T-helper 2 cell treated with Interferon-gamma antibody and Interleukin-4, amounts not matched to agents 5 μg/mL and 100 μg/mL, for 36 hours (primary cell): ENCODE measurements around the gene SV2C.
"Not testable (repeated sequence)": the region's sequence is repeated elsewhere in the genome, so short reads cannot be mapped to it uniquely, and the experiment has no call there.

ENCODE experiments used
- DNase-seq: peaks from one replicate; pipeline ENCODE4 v3.0.0; 2021; ENCODE audit warnings: low spot score
- H3K27ac Mint-ChIP-seq: one replicate; pipeline ENCODE4 v1.8.0; 2021; ENCODE audit warnings: mild to moderate bottlenecking, mixed read lengths
- H3K27me3 Mint-ChIP-seq: one replicate; pipeline ENCODE4 v1.8.0; 2021; ENCODE audit warnings: low read depth, mixed read lengths
- H3K36me3 Mint-ChIP-seq: one replicate; pipeline ENCODE4 v1.8.0; 2021; ENCODE audit warnings: low read depth, mixed read lengths
- H3K4me1 Mint-ChIP-seq: one replicate; pipeline ENCODE4 v1.8.0; 2021; ENCODE audit warnings: low read depth, mixed read lengths
- H3K4me3 Mint-ChIP-seq: one replicate; pipeline ENCODE4 v1.8.0; 2022; ENCODE audit warnings: mild to moderate bottlenecking, moderate library complexity, mixed read lengths
- H3K9me3 Mint-ChIP-seq: one replicate; pipeline ENCODE4 v1.8.0; 2021; ENCODE audit warnings: mixed read lengths

Gene SV2C, protein sequence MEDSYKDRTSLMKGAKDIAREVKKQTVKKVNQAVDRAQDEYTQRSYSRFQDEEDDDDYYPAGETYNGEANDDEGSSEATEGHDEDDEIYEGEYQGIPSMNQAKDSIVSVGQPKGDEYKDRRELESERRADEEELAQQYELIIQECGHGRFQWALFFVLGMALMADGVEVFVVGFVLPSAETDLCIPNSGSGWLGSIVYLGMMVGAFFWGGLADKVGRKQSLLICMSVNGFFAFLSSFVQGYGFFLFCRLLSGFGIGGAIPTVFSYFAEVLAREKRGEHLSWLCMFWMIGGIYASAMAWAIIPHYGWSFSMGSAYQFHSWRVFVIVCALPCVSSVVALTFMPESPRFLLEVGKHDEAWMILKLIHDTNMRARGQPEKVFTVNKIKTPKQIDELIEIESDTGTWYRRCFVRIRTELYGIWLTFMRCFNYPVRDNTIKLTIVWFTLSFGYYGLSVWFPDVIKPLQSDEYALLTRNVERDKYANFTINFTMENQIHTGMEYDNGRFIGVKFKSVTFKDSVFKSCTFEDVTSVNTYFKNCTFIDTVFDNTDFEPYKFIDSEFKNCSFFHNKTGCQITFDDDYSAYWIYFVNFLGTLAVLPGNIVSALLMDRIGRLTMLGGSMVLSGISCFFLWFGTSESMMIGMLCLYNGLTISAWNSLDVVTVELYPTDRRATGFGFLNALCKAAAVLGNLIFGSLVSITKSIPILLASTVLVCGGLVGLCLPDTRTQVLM

GRCh38 chr5:76082772-76083554, at the start of gene SV2C:
Gene SV2C (plus strand): TSS chr5:76083383. CDS start chr5:76131751, 48,368 bp downstream.
- peak; percentile 44 for DNase-seq
- Mint-ChIP-seq H3K27me3 (peaks cover 84% of the 10 kb centered on the region), H3K9me3 (no peaks in the 10 kb centered on the region), H3K4me3 (peak within 1 kb of the TSS; percentile 75), H3K4me1 (peaks cover 12% of the 10 kb centered on the region), H3K36me3 (no peaks in the 10 kb centered on the region), H3K27ac (peak within 1 kb of the TSS; percentile 35)

DNA sequence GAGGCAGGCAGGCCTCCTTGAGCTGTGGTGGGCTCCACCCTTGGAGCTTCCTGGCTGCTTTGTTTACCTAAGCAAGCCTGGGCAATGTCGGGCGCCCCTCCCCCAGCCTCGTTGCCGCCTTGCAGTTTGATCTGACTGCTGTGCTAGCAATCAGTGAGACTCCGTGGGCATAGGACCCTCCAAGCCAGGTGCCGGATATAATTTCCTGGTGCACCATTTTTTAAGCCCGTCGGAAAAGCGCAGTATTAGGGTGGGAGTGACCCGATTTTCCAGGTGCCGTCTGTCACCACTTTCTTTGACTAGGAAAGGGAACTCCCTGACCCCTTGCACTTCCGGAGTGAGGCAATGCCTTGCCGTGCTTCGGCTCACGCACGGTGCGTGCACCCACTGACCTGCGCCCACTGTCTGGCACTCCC, 45.4 kb upstream of the SV2C start:
- H3K9me3 Mint-ChIP-seq, H3K36me3 Mint-ChIP-seq, DNase-seq: not testable (repeated sequence)
- H3K27me3 Mint-ChIP-seq: peaks cover 15% of the 10 kb centered on the region
- H3K4me3 Mint-ChIP-seq: peak overlapping the region; percentile 77
- peak overlapping the region; percentile 10 for H3K27ac Mint-ChIP-seq
- peaks cover 10% of the 10 kb centered on the region for H3K4me1 Mint-ChIP-seq

DNA sequence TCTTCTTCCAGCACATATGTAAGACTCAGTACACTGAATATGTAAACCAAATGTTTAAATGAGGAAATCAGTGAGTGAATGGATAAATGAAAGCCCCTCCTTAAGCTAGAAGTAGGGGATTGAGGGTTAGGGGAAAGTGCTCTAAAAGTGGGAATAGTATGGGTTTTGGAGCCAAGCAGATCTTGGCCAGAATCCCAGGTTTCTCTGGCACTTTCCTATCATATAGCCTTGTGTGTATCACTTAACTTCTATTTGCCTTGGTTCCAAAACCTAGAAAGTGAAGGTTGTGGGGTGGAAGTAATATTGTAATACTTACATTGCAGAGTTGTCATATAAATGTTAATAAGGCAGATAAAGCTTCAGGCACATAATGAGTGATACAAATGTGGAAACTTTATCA, 45.0 kb upstream of the SV2C start:
- H3K36me3 Mint-ChIP-seq: no peaks in the 10 kb centered on the region
- H3K27me3 Mint-ChIP-seq: peaks cover 15% of the 10 kb centered on the region
- peaks cover 10% of the 10 kb centered on the region for H3K4me1 Mint-ChIP-seq
- H3K4me3 Mint-ChIP-seq: peak overlapping the region; percentile 77
- peak overlapping the region; percentile 10 for H3K27ac Mint-ChIP-seq
- no peak for DNase-seq
- H3K9me3 Mint-ChIP-seq: no peaks in the 10 kb centered on the region

- DNase-seq: no peak
- peaks cover 10% of the 10 kb centered on the region for H3K4me1 Mint-ChIP-seq
- H3K9me3 Mint-ChIP-seq: no peaks in the 10 kb centered on the region
- no peak overlapping the region for H3K27ac Mint-ChIP-seq
- no peak overlapping the region for H3K4me3 Mint-ChIP-seq
- no peaks in the 10 kb centered on the region for H3K36me3 Mint-ChIP-seq
- peaks cover 15% of the 10 kb centered on the region for H3K27me3 Mint-ChIP-seq
These were observed 42.4 kb upstream of the SV2C start for GRCh38 chr5:76040806-76041205.

- Mint-ChIP-seq H3K4me1 (peaks cover 10% of the 10 kb centered on the region), H3K9me3 (no peaks in the 10 kb centered on the region), H3K36me3 (no peaks in the 10 kb centered on the region), H3K27me3 (peaks cover 15% of the 10 kb centered on the region), H3K27ac (no peak overlapping the region), H3K4me3 (no peak overlapping the region)
- DNase-seq: no peak
These were observed 41.3 kb upstream of the SV2C start for GRCh38 chr5:76041863-76042262.

GRCh38 chr5:76046741-76047140, 36.4 kb upstream of the SV2C start:
- no peaks in the 10 kb centered on the region for H3K9me3 Mint-ChIP-seq
- H3K27ac Mint-ChIP-seq: no peak overlapping the region
- H3K4me1 Mint-ChIP-seq: no peaks in the 10 kb centered on the region
- H3K27me3 Mint-ChIP-seq: peaks cover 2% of the 10 kb centered on the region
- no peak overlapping the region for H3K4me3 Mint-ChIP-seq
- DNase-seq: no peak
- H3K36me3 Mint-ChIP-seq: no peaks in the 10 kb centered on the region

GRCh38 chr5:76050134-76050533, 33.0 kb upstream of the SV2C start:
- peaks cover 3% of the 10 kb centered on the region for H3K27me3 Mint-ChIP-seq

GRCh38 chr5:76062502-76063041, 20.6 kb upstream of the SV2C start:
- no peak overlapping the region for H3K4me3 Mint-ChIP-seq
- H3K4me1 Mint-ChIP-seq: no peaks in the 10 kb centered on the region
- H3K27me3 Mint-ChIP-seq: peaks cover 7% of the 10 kb centered on the region
- no peaks in the 10 kb centered on the region for H3K9me3 Mint-ChIP-seq
- no peak overlapping the region for H3K27ac Mint-ChIP-seq
- DNase-seq: no peak
- no peaks in the 10 kb centered on the region for H3K36me3 Mint-ChIP-seq

More at GRCh38 chr5:76050134-76050533, 33.0 kb upstream of the SV2C start:
- DNase-seq: no peak
- Mint-ChIP-seq H3K4me3 (no peak overlapping the region), H3K4me1 (no peaks in the 10 kb centered on the region), H3K9me3 (no peaks in the 10 kb centered on the region), H3K36me3 (no peaks in the 10 kb centered on the region), H3K27ac (no peak overlapping the region)

DNA sequence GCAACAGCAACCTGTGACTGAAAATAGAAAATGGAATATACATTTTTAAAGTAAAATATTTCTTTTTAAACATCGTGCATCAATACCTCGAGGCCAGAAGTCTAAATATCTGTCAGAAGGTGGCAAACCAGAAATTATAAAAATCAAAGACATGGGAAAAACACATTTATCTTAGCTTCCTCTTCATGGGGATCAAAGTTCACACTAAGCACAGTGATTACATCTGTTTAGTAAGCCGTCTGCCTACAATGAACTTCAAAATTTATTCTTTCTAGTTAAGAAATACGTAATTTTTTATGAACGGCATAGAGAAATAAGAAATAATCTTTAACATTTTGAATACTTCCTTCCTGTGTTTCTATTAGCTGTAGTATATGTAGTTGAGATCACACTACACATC, 17.9 kb upstream of the SV2C start:
- H3K4me3 Mint-ChIP-seq: no peak overlapping the region
- H3K27me3 Mint-ChIP-seq: peaks cover 3% of the 10 kb centered on the region
- H3K9me3 Mint-ChIP-seq: no peaks in the 10 kb centered on the region
- no peak overlapping the region for H3K27ac Mint-ChIP-seq
- H3K4me1 Mint-ChIP-seq: no peaks in the 10 kb centered on the region
- DNase-seq: no peak
- H3K36me3 Mint-ChIP-seq: no peaks in the 10 kb centered on the region

DNA sequence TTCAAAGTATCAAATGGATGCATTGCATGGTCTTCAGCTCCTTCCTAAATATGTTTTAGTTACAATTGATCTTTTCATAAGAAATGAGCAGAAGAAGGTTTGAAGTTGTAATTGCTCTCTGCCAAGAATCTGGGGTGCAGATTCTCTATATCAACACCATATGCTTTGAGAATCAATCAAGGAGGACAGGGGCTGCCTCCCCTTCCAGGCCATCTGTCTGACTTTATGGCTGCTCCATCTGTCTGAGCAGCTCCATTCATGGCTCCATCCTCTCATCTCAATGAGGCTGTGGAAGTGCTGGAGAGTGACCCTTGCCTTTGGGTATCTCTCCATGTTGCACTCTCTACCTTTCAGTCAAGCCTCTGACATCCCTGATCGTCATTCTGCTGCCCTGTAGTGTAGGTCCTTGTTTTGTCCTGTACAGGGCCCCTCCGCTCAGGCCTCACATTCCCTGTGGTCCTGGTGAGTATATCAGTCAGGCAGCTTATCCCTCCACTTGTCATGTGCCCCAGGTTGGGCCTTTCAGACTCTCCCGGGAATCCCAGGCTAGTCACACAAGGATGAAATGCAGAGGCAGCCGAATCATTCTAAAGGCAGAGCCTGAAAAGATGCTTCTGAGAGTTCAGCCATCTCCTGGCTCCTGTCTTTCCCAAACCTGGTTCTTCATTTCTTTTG, 14.0 kb upstream of the SV2C start:
- H3K9me3 Mint-ChIP-seq: no peaks in the 10 kb centered on the region
- no peak for DNase-seq
- H3K27ac Mint-ChIP-seq: no peak overlapping the region
- H3K4me3 Mint-ChIP-seq: no peak overlapping the region
- no peaks in the 10 kb centered on the region for H3K36me3 Mint-ChIP-seq
- H3K27me3 Mint-ChIP-seq: peaks cover 6% of the 10 kb centered on the region
- H3K4me1 Mint-ChIP-seq: no peaks in the 10 kb centered on the region

GRCh38 chr5:76074487-76075065, 8.6 kb upstream of the SV2C start:
- Mint-ChIP-seq H3K4me3 (no peak overlapping the region), H3K27ac (no peak overlapping the region), H3K9me3 (no peaks in the 10 kb centered on the region), H3K4me1 (no peaks in the 10 kb centered on the region), H3K27me3 (peaks cover 48% of the 10 kb centered on the region), H3K36me3 (no peaks in the 10 kb centered on the region)
- DNase-seq: no peak

GRCh38 chr5:76081811-76082771, 1.1 kb upstream of the SV2C start:
- no peak for DNase-seq
- Mint-ChIP-seq H3K4me3 (peak overlapping the region; percentile 75), H3K9me3 (no peaks in the 10 kb centered on the region), H3K27me3 (peaks cover 85% of the 10 kb centered on the region), H3K4me1 (peaks cover 12% of the 10 kb centered on the region), H3K27ac (peak overlapping the region; percentile 35), H3K36me3 (no peaks in the 10 kb centered on the region)
